ENCODE data around the gene APP.
A peak's percentile ranks its signal among the peaks of the same experiment; 100 is the strongest.

Gene APP

DNA sequence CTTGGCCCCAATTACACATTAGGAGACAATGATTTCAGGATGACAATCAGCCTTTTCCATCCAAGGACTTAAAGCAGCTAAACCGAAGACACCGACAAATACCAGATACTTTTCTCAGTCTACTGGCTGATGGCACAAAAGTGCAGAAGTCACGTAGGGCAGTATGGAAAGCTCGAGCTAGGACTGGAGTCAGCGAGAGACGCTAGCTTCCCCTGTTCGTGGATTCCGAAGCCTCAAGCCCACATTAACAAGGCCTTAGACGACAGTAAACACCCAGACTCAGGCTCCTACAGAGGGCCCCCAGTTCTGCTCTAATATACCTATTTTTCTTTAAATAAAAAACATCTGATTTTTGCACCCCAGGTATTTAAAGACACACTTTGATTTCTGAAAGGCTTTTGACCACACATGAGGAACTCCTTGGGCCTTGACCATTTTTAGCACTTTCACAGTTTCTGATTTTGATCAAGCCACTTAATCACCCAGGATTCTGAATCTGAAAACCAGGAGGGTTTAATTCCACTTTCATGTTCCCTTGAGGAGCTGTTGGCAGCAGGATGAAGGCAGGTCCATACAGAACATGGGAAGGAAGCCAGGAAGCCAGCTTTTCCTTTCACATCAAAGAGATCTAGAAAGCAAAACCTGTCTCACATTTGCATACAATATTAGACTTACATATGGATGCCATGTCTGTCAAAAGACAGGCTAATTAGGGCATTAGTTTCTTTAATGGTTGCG lies 231.7 kb downstream of the APP start:
- ATAC-seq: no peak; the same call in 2 of the 3 replicates
- TF ChIP-seq POU6F1 (CRISPR knock-in tag; IDR thresholded peaks at IDR 0.05; ENCODE audit: borderline replicate concordance, low read depth) (no peak), ZFP30 (CRISPR knock-in tag; IDR thresholded peaks at IDR 0.05) (no peak), ZNF8 (CRISPR knock-in tag; IDR thresholded peaks at IDR 0.05) (no peak), ZFP3 (CRISPR knock-in tag; IDR thresholded peaks at IDR 0.05) (no peak), BACH2 (CRISPR knock-in tag; IDR thresholded peaks at IDR 0.05; ENCODE audit: borderline replicate concordance) (no peak), ZC3H10 (CRISPR knock-in tag; IDR thresholded peaks at IDR 0.05) (no peak)

GRCh38 chr21:25936776-25937175 lies 233.8 kb downstream of the APP start:
- no peak for TF ChIP-seq PPARA (CRISPR knock-in tag; IDR thresholded peaks at IDR 0.05; ENCODE audit: borderline replicate concordance)
- ATAC-seq: no peak

- TF ChIP-seq TOX (CRISPR knock-in tag; IDR thresholded peaks at IDR 0.05; ENCODE audit: borderline replicate concordance): no peak
- ATAC-seq: peak; percentile 83
These were observed 235.8 kb downstream of the APP start for GRCh38 chr21:25934771-25935224.

- TF ChIP-seq ZNF565 (CRISPR knock-in tag; conservative IDR thresholded peaks at IDR 0.05; ENCODE audit: low read depth): no peak
- no peak for TF ChIP-seq CSRNP3 (CRISPR knock-in tag; IDR thresholded peaks at IDR 0.05)
- ATAC-seq: no peak
These were observed 236.4 kb downstream of the APP start for GRCh38 chr21:25934130-25934529.

GRCh38 chr21:25931765-25932164 lies 238.8 kb downstream of the APP start:
- no peak for TF ChIP-seq ZNF8 (CRISPR knock-in tag; IDR thresholded peaks at IDR 0.05)
- no peak for TF ChIP-seq ZNF70 (CRISPR knock-in tag; IDR thresholded peaks at IDR 0.05)
- 0 out of 2 replicates have a peak, but pooled peaks have one; percentile 11 for TF ChIP-seq ISL1 (CRISPR knock-in tag; IDR thresholded peaks at IDR 0.05)
- no peak for ATAC-seq

DNA sequence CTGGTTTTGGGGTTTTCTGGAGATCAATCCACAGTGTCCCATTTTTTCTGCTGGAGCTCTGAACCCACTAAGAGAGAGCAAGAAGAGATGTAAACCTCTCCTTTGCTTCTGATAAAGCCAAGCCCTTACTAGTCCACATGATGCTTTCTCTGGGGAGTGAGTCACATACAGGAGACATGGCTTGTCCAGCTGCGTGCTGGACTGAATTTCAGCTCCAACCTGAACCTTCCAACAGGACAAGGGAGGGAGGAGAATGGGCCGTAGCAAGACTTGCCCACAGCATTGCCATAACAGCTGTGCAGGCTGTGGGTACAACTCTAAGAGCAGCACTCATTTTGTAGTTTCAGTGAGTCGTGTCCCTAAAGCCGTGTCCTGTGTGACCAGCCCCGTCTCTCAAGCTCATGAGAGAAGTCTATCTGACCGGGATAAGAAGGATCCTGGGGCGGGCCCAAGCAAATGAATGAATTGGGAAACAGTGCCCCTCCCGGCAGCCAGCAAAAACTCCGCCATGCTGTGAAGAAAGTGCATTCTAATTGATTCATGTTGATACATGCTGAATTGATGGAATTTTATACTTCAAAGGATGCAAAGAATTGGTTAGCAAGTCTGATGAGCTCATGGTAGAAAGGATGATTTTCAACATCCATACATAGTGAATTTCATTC lies 240.6 kb downstream of the APP start:
- TF ChIP-seq, protein P1, sequence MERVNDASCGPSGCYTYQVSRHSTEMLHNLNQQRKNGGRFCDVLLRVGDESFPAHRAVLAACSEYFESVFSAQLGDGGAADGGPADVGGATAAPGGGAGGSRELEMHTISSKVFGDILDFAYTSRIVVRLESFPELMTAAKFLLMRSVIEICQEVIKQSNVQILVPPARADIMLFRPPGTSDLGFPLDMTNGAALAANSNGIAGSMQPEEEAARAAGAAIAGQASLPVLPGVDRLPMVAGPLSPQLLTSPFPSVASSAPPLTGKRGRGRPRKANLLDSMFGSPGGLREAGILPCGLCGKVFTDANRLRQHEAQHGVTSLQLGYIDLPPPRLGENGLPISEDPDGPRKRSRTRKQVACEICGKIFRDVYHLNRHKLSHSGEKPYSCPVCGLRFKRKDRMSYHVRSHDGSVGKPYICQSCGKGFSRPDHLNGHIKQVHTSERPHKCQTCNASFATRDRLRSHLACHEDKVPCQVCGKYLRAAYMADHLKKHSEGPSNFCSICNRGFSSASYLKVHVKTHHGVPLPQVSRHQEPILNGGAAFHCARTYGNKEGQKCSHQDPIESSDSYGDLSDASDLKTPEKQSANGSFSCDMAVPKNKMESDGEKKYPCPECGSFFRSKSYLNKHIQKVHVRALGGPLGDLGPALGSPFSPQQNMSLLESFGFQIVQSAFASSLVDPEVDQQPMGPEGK (CRISPR knock-in tag; IDR thresholded peaks at IDR 0.05; ENCODE audit: borderline replicate concordance): no peak
- peak; percentile 43; the same call in 2 of the 3 replicates for ATAC-seq

DNA sequence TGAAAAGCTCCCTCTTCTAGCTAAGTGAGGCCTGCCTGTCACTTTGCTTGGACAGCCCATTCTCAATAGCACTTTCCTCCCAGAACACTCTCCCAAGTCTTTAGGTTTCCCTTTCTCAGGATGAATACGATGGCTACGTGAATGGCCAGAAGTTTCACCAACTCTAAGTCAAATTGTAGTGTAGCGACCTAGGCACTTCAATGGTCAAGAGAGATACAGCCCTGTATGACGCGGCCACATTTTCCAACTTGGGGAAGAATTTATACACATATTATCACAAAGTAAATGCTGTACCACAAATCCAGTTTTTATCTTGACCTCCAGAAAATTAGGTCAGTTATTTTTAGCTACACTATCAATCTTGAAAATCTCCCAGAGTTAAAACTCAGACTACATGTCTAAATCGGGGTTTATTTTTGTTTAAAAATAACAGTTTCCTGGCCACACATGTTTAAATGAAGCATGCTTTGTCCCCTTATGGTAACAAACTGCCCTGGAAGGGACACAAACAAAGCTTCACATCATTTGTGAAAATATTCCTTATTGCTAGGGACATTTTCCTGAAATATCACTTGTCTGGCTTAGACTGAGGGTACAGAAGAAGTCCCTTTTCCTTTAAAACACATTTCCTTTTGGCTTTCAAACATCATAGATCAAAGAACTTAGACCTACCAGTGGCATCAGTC lies 243.2 kb downstream of the APP start:
- ATAC-seq: no peak
- no peak for TF ChIP-seq BACH2 (CRISPR knock-in tag; IDR thresholded peaks at IDR 0.05; ENCODE audit: borderline replicate concordance)
- TF ChIP-seq POU6F1 (CRISPR knock-in tag; IDR thresholded peaks at IDR 0.05; ENCODE audit: borderline replicate concordance, low read depth): no peak
- TF ChIP-seq ZFP3 (CRISPR knock-in tag; IDR thresholded peaks at IDR 0.05): no peak
- no peak for TF ChIP-seq TOX (CRISPR knock-in tag; IDR thresholded peaks at IDR 0.05; ENCODE audit: borderline replicate concordance)
- no peak for TF ChIP-seq TCF4 (CRISPR knock-in tag; IDR thresholded peaks at IDR 0.05; ENCODE audit: borderline replicate concordance)
- no peak for TF ChIP-seq GLIS3 (CRISPR knock-in tag; IDR thresholded peaks at IDR 0.05)
- TF ChIP-seq RARB (CRISPR knock-in tag; IDR thresholded peaks at IDR 0.05): no peak
- TF ChIP-seq, protein P1 (CRISPR knock-in tag; IDR thresholded peaks at IDR 0.05; ENCODE audit: borderline replicate concordance): no peak
- no peak for TF ChIP-seq ZC3H10 (CRISPR knock-in tag; IDR thresholded peaks at IDR 0.05)
- no peak for TF ChIP-seq ZNF70 (CRISPR knock-in tag; IDR thresholded peaks at IDR 0.05)
